Stimulated activated CD8-positive, alpha-beta memory T cell treated with anti-CD3 and anti-CD28 coated beads, Interleukin-15, amount 100 ng/mL, for 48 hours (primary cell): ENCODE data around the gene POU2F3.

ENCODE experiments used
- DNase-seq, 2 donors: peaks; one replicate each; pipeline ENCODE4 v3.0.0-alpha.2; 2020; ENCODE audit warnings: low read depth in 2 of 2

Gene POU2F3

DNA sequence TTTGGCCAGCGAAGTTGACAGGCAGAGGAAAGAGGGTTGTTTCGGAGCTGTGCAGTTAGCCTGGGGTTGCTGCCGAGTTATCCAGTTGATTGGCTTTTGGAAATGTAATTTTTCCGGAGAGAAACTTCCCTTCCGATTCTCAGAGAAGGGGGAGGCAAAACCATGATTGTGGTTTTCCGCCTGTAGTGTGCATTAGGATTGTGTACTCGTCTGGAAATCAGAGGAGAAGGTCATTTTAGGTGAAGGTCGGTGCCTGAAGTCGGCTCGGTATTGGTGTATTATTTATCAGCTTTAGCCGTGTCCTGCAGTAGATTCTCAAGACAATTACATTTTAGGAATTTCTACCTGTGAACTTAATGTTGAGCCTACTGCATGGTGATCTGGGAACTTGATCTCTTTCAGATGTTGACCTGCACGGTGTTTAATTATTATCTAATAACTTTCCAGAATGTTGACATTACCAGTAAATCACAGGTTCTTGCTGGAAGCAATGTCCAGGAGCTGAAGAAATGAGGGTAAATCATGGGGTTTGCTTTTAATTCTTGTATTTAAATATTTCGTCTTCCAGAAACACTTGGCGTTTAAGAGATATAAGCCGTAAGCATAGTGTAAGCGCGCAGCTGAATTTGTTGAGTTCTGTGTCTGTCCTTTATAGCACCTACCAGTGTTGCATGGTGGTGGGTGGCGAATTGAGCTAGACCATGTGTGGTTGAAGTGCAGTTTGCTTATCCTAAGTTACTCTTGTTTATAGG is 97.6 kb downstream of the POU2F3 start:
- DNase-seq = no peak

GRCh38 chr11:120338107-120338933 is 98.4 kb downstream of the POU2F3 start:
- no peak for DNase-seq

DNA sequence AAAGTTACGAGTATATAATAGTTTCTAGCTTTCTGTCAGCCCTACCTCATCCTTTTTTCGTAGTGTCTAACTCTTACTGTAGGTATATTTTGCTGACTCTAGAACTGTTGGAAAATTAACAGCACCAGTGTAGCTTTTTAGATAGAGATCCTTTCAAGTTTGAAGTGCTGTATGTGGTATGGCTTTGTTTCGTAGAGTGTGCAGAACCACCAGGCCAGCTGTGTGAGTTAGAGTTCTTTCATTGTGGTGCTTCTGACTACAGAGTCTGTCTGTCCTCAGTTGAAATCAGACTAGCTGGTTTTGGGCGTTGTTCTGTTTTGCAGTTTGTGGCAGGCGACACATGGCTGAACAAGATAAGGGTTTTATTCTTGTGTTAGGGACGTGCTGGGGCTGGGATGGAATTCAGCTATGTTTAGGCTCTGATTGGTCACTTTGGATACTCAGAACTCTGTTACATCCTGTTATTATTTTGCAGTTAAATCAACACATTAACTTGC is 99.5 kb downstream of the POU2F3 start:
- no peak for DNase-seq

- DNase-seq = no peak
Observed at GRCh38 chr11:120340529-120340928, 100.6 kb downstream of the POU2F3 start.

DNA sequence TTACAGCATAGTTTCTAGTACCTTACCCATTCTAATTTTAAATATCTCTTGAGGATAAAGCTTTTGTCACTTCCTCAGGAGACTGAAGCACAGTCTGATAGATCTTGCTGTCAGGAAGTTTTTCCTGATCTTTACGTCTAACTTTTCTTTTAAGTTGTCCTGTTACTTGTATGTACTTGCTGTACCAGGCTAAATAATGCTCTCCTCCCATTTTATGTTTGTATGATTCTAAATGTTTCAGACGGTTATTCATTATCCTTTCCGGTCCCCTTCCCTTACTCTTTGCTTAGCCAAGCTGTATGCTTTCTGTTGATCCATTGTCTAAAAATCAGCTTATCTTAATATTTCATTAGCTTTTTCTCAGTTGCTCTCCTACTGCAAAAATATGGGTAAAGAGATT is 102.3 kb downstream of the POU2F3 start:
- no peak for DNase-seq

DNA sequence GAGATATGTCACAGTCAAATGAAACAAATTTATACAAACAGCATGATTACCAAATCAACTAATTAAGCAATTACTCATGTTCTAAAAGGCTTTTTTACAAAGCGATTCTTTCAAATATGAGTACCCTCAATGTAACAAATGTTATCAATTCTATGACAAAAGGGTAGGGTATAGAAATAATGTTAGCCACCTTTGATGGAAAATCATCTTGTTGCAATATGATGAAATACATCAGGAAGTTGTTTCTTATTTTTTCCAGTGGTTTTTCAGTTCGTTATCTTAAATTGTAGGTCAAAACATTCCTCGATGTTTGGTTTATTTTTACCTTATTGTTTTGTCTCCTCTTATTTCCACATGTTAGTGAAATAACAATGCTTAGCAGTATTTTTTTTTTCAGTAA is 102.7 kb downstream of the POU2F3 start:
- DNase-seq = no peak

- no peak for DNase-seq
Observed at GRCh38 chr11:120343429-120343828, 103.5 kb downstream of the POU2F3 start.

GRCh38 chr11:120344302-120345004 is 104.5 kb downstream of the POU2F3 start:
- peak in 1 of 2 donors; percentile 28 for DNase-seq

GRCh38 chr11:120346233-120346632 is 106.3 kb downstream of the POU2F3 start:
- no peak for DNase-seq

DNA sequence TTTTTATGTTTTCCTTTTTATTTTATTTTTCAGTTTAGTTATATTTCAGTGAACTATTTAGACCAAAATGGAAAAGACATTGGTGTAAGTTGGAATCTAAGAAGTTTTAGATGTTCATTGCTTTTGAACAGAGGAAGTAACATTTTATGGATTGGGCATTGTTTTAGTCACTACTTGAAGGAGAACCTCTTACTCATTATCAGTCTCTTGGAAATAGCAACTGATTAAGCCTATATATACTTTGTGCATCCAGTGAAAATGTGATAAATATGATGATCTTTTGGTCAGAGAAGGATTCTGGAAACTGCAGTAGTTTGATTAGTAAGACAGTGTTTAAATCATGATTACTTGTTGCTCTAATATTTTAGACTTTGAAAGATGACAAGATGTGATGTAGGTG is 110.7 kb downstream of the POU2F3 start:
- DNase-seq = no peak

- no peak for DNase-seq
Observed at GRCh38 chr11:120352405-120352804, 112.5 kb downstream of the POU2F3 start.

DNA sequence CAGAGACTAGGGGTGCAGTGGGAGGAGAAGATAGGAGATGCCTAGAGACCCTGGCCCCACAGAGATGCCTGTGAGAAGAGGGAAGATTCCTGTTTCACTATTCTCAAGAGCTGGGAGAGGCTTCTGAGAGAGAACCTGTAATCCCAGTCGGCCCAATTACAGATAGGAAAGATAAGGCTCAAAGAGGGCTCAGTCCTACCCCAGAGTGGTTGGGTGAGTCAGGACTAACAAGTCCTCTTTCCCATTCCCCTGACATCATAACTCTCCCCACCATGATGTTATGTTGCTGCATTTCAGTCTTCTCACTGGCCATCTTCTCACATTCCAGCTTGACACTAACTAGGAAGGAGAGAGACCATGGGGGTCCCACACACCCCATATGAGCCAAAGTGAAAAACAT is 114.1 kb downstream of the POU2F3 start:
- DNase-seq = no peak

GRCh38 chr11:120354779-120355178 is 114.8 kb downstream of the POU2F3 start:
- DNase-seq = no peak

DNA sequence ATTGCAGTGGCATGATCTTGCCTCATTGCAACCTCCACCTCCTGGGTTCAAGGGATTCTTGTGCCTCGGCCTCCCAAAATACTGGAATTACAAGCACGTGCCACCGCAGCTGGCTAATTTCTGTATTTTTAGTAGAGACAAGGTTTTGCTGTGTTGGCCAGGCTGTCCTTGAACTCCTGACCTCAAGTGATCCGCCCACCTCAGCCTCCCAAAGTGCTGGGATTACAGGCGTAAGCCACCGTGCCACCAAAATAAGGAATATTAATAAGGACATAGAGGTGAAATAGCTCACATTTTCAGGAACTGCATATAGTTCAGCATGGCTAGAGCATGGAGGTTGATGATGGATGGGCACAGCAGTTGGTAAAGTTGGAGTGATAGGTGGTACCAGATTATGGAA is 117.7 kb downstream of the POU2F3 start:
- no peak for DNase-seq

DNA sequence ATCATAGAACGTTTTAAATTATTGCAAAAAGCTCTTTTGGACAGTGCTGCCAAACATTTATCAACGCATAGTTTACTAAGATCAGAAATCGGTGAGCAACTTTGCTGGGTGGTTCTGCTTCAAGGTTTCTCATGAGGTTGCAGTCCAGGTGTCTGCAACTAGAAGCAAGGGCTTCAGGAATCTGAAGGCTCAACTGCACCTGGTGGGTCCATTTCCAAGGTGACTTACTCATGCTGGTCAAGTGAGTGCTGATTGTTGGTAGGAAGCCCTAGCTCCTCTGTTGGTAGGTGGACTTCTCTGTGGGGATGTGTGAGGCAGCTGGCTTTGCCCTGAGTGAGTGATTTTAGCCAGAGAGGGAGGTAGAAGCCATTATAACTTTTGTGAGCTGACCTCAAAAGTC is 118.8 kb downstream of the POU2F3 start:
- DNase-seq = no peak

DNA sequence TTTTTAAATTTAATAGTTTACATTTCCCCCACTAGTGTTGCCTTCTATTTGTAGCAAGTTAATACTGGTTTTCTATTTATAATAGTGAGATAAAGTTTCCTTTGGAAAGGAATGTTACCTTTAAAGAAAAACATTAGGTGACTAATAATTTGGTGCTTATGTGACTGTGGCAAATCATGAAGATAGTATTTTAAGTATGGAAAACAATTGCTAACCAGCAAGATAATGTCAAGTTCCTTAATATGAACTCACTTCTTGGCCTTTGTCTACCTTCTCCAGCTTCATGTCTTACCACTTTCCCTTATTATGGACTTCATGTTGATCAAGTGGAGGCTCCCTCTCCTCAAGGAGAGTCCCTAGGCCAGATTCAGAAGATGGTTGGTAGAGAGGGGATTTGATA is 123.5 kb downstream of the POU2F3 start:
- DNase-seq = no peak

GRCh38 chr11:120365512-120365911 is 125.6 kb downstream of the POU2F3 start:
- no peak for DNase-seq
